SK-N-SH treated with all-trans-retinoic acid at 6 μM for 48 hours (cell line): ENCODE results near the gene GPR156.

Source experiments
- ATAC-seq: fragments of 200-7000 bp; cut with Tn5 transposase; 3 replicates; pipeline ENCODE4 v1.9.1; 2020; ENCODE audit warnings: mild to moderate bottlenecking, moderate library complexity
- BACH2 ChIP-seq: fragments of 250-450 bp; sonication (Bioruptor Pico); IDR thresholded peaks from 2 replicates; pipeline ENCODE4 v1.9.0; 2021; ENCODE audit warnings: mild to moderate bottlenecking, borderline replicate concordance
- CSDC2 ChIP-seq: fragments of 250-450 bp; sonication (Bioruptor Pico); IDR thresholded peaks from 2 replicates; pipeline ENCODE4 v1.5.0; 2020; ENCODE audit warnings: mild to moderate bottlenecking, moderate library complexity
- ESRRG ChIP-seq: fragments of 250-450 bp; sonication (Bioruptor Pico); IDR thresholded peaks from 2 replicates; pipeline ENCODE4 v1.6.1; 2021; ENCODE audit warnings: mild to moderate bottlenecking
- GLIS3 ChIP-seq: fragments of 250-450 bp; sonication (Bioruptor Pico); IDR thresholded peaks from 2 replicates; pipeline ENCODE4 v1.5.0; 2020; ENCODE audit warnings: mild to moderate bottlenecking, moderate library complexity
- ISL1 ChIP-seq: fragments of 250-450 bp; sonication (Bioruptor Pico); IDR thresholded peaks from 2 replicates; pipeline ENCODE4 v2.1.2; 2022; ENCODE audit warnings: mild to moderate bottlenecking, moderate library complexity
- OSR1 ChIP-seq: fragments of 250-450 bp; sonication (Bioruptor Pico); IDR thresholded peaks from 2 replicates; pipeline ENCODE4 v1.8.0; 2022; ENCODE audit warnings: moderate library complexity, mild to moderate bottlenecking, inconsistent platforms
- RARB ChIP-seq: fragments of 250-450 bp; sonication (Bioruptor Pico); IDR thresholded peaks from 2 replicates; pipeline ENCODE4 v1.8.0; 2021; ENCODE audit warnings: mild to moderate bottlenecking, moderate library complexity
- SNAI2 ChIP-seq: fragments of 250-450 bp; sonication (Bioruptor Pico); IDR thresholded peaks from 2 replicates; pipeline ENCODE4 v1.5.0; 2020; ENCODE audit warnings: mild to moderate bottlenecking, moderate library complexity
- TCF4 ChIP-seq: fragments of 250-450 bp; sonication (Bioruptor Pico); IDR thresholded peaks from 2 replicates; pipeline ENCODE4 v1.8.0; 2021; ENCODE audit warnings: mild to moderate bottlenecking, moderate library complexity, borderline replicate concordance
- TOX ChIP-seq: fragments of 250-450 bp; sonication (Bioruptor Pico); IDR thresholded peaks from 2 replicates; pipeline ENCODE4 v1.8.0; 2021; ENCODE audit warnings: mild to moderate bottlenecking, moderate library complexity, borderline replicate concordance
- TSHZ2 ChIP-seq: fragments of 250-450 bp; sonication (Bioruptor Pico); IDR thresholded peaks from 2 replicates; pipeline ENCODE4 v1.5.0; 2020; ENCODE audit warnings: mild to moderate bottlenecking, moderate library complexity
- ZC3H10 ChIP-seq: fragments of 250-450 bp; sonication (Bioruptor Pico); IDR thresholded peaks from 2 replicates; pipeline ENCODE4 v1.5.1; 2021; ENCODE audit warnings: mild to moderate bottlenecking, moderate library complexity
- ZFP30 ChIP-seq: fragments of 450-650 bp; formaldehyde crosslinking; IDR thresholded peaks from 2 replicates; pipeline ENCODE4 v1.5.0; 2022; ENCODE audit warnings: mild to moderate bottlenecking, moderate library complexity
- ZNF565 ChIP-seq: fragments of 450-650 bp; formaldehyde crosslinking; conservative IDR thresholded peaks from 2 replicates; pipeline ENCODE4 v1.5.0; 2020; ENCODE audit warnings: low read depth, mild to moderate bottlenecking, moderate library complexity
- ZNF70 ChIP-seq: fragments of 450-650 bp; formaldehyde crosslinking; IDR thresholded peaks from 2 replicates; pipeline ENCODE4 v1.5.0; 2020; ENCODE audit warnings: mild to moderate bottlenecking, moderate library complexity
- ZNF8 ChIP-seq: fragments of 450-650 bp; formaldehyde crosslinking; IDR thresholded peaks from 2 replicates; pipeline ENCODE4 v1.5.0; 2020; ENCODE audit warnings: mild to moderate bottlenecking, moderate library complexity
- TF ChIP-seq, protein P1 (sequence below): fragments of 250-450 bp; sonication (Bioruptor Pico); IDR thresholded peaks from 2 replicates; pipeline ENCODE4 v1.8.0; 2020; ENCODE audit warnings: mild to moderate bottlenecking, moderate library complexity, borderline replicate concordance
- TF ChIP-seq, protein P2 (sequence below): fragments of 250-450 bp; sonication (Bioruptor Pico); IDR thresholded peaks from 2 replicates; pipeline ENCODE4 v1.5.1; 2020; ENCODE audit warnings: low read depth, mild to moderate bottlenecking, moderate library complexity
- TF ChIP-seq, protein P3 (sequence below): fragments of 250-450 bp; sonication (Bioruptor Pico); IDR thresholded peaks from 2 replicates; pipeline ENCODE4 v1.5.1; 2021; ENCODE audit warnings: mild to moderate bottlenecking, moderate library complexity
- TF ChIP-seq, protein P4 (sequence below): fragments of 250-450 bp; sonication (Bioruptor Pico); IDR thresholded peaks from 2 replicates; pipeline ENCODE4 v1.8.0; 2021; ENCODE audit warnings: low read depth, mild to moderate bottlenecking, moderate library complexity, borderline replicate concordance

GPR156 gene

DNA sequence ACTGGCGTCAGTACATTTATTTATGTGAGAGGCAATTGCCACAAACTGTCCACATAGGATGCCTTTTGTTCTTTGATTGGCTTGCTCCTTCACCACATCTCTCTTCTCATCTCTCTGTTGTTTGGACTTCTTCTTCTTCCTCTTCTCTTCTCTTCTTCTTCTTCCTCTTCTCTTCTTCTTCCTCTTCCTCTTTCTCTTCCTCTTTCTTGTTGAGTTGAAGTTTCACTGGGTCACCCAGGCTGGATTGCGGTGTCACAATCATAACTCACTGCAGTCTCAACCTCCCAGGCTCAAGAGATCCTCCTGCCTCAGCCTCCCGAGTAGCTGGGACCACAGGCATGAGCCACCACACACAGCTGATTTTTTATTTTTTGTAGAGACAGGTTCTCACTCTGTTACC lies 123.1 kb downstream of the GPR156 start:
- TF ChIP-seq ESRRG (CRISPR knock-in tag) (no peak), ISL1 (CRISPR knock-in tag) (no peak), ZFP30 (CRISPR knock-in tag) (no peak)
- TF ChIP-seq, protein P1, sequence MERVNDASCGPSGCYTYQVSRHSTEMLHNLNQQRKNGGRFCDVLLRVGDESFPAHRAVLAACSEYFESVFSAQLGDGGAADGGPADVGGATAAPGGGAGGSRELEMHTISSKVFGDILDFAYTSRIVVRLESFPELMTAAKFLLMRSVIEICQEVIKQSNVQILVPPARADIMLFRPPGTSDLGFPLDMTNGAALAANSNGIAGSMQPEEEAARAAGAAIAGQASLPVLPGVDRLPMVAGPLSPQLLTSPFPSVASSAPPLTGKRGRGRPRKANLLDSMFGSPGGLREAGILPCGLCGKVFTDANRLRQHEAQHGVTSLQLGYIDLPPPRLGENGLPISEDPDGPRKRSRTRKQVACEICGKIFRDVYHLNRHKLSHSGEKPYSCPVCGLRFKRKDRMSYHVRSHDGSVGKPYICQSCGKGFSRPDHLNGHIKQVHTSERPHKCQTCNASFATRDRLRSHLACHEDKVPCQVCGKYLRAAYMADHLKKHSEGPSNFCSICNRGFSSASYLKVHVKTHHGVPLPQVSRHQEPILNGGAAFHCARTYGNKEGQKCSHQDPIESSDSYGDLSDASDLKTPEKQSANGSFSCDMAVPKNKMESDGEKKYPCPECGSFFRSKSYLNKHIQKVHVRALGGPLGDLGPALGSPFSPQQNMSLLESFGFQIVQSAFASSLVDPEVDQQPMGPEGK (CRISPR knock-in tag): no peak
- TF ChIP-seq, all 23 proteins: peak for 0
- ATAC-seq: no peak

DNA sequence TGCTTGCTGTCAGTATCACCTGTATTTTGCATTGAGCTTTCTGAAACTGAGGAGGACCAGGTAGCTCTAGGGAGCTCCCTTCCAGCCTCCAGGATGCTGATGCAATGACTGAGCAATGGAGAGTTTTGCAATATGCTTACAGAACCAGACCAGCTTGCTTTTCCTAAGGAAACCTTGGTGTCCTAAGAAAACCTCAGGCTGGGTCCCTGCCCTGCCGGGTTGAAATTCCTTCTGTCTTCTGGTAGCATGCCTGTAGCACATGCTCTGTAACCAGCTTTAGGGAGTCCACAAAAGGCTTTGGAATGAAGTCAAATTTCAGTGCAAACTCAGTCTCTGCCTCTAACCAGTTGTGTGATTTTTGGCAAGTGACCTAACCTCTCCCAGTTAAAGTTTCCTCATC lies 125.0 kb downstream of the GPR156 start:
- TF ChIP-seq CSDC2 (CRISPR knock-in tag): no peak
- no peak for TF ChIP-seq GLIS3 (CRISPR knock-in tag)
- no peak for TF ChIP-seq BACH2 (CRISPR knock-in tag)
- TF ChIP-seq ISL1 (CRISPR knock-in tag): no peak
- peak; percentile 90 for ATAC-seq

DNA sequence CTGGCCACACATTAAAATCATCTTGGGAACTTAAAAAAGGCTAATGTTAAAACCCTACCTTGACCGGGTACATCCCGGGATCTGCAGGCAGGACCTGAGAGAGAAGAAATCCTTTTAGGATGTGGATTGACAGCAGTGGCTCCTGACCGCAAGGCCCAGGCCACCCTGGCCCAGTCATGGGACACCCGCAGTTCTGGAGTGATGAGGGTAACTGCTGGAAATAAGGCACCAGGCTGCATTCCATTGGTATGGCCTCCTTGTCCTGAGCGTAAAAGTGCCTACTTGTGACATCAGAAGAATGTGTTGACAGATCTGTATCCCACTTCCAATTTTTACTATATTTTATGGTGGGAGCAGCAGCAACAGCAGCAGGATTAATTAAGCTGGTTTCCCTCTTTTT lies 127.3 kb downstream of the GPR156 start:
- TF ChIP-seq ISL1 (CRISPR knock-in tag) (no peak), TOX (CRISPR knock-in tag) (no peak), ZNF70 (CRISPR knock-in tag) (no peak), GLIS3 (CRISPR knock-in tag) (no peak), ESRRG (CRISPR knock-in tag) (no peak), ZNF8 (no peak), RARB (CRISPR knock-in tag) (no peak), ZFP30 (CRISPR knock-in tag) (no peak), TCF4 (no peak), OSR1 (no peak), SNAI2 (no peak), ZC3H10 (CRISPR knock-in tag) (no peak), ZNF565 (CRISPR knock-in tag) (no peak), TSHZ2 (no peak)
- TF ChIP-seq, protein P1 (CRISPR knock-in tag): no peak
- TF ChIP-seq, protein P2, sequence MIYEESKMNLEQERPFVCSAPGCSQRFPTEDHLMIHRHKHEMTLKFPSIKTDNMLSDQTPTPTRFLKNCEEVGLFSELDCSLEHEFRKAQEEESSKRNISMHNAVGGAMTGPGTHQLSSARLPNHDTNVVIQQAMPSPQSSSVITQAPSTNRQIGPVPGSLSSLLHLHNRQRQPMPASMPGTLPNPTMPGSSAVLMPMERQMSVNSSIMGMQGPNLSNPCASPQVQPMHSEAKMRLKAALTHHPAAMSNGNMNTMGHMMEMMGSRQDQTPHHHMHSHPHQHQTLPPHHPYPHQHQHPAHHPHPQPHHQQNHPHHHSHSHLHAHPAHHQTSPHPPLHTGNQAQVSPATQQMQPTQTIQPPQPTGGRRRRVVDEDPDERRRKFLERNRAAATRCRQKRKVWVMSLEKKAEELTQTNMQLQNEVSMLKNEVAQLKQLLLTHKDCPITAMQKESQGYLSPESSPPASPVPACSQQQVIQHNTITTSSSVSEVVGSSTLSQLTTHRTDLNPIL (CRISPR knock-in tag): no peak
- TF ChIP-seq, protein P3, sequence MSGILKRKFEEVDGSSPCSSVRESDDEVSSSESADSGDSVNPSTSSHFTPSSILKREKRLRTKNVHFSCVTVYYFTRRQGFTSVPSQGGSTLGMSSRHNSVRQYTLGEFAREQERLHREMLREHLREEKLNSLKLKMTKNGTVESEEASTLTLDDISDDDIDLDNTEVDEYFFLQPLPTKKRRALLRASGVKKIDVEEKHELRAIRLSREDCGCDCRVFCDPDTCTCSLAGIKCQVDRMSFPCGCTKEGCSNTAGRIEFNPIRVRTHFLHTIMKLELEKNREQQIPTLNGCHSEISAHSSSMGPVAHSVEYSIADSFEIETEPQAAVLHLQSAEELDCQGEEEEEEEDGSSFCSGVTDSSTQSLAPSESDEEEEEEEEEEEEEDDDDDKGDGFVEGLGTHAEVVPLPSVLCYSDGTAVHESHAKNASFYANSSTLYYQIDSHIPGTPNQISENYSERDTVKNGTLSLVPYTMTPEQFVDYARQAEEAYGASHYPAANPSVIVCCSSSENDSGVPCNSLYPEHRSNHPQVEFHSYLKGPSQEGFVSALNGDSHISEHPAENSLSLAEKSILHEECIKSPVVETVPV: no peak
- TF ChIP-seq, protein P4, sequence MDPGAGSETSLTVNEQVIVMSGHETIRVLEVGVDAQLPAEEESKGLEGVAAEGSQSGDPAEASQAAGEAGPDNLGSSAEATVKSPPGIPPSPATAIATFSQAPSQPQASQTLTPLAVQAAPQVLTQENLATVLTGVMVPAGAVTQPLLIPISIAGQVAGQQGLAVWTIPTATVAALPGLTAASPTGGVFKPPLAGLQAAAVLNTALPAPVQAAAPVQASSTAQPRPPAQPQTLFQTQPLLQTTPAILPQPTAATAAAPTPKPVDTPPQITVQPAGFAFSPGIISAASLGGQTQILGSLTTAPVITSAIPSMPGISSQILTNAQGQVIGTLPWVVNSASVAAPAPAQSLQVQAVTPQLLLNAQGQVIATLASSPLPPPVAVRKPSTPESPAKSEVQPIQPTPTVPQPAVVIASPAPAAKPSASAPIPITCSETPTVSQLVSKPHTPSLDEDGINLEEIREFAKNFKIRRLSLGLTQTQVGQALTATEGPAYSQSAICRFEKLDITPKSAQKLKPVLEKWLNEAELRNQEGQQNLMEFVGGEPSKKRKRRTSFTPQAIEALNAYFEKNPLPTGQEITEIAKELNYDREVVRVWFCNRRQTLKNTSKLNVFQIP (CRISPR knock-in tag): no peak
- ATAC-seq: no peak
